Myocyte (in vitro differentiated cells): ENCODE data around the gene TBCB. TPM values are rescaled to one million over a fixed set of nuclear protein-coding genes. Genes with fewer than 3 reads are reported as not detected.
A peak's percentile ranks its signal among the peaks of the same experiment; 100 is the strongest.
"Not testable (repeated sequence)": the region's sequence is repeated elsewhere in the genome, so short reads cannot be mapped to it uniquely, and the experiment has no call there.

Experiments used
- DNase-seq: peaks from one replicate; pipeline ENCODE4 v3.0.0-alpha.2; 2012; ENCODE audit warnings: low read depth
- total RNA-seq: library from RNA; depleted of rRNA; stranded (reverse); fragments of >200 nt; gene quantifications from 2 replicates; pipeline ENCODE4 v1.2.3, GENCODE V29; 2014

TBCB gene
- total RNA-seq, 1 donor from 2014 or later: 168 TPM

DNA sequence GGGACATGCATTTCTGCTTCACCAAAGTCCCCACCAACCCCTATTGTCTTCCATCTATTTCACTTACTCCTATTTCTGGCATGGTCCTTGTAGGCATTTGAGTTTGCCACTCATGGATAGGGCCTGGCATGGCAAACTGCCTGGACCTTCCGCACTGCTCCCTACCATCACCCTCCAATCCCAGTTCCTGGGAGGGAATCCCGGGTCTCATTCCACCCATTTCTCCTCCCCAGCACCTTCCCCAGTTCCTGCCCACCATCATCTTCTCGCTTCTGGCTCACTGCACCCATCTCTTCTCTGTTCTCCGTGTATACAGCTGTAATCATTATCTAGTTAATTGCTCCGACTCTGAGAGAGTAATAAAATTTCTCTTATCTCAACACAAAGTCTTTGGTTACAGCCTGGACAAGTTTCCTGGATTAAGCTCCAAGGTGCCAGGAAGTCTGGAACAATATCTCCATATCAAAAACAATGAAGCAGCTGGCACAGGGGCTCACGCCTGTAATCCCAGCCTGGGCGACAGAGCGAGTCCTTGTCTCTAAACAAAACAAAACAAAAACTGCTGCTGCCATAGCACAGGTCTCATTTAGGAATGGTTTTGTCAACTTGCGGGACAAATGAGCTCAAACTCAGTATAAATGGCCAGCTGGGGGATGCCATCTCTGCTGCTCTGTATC lies 54.0 kb downstream of the TBCB start:
- peak; percentile 63 for DNase-seq

DNA sequence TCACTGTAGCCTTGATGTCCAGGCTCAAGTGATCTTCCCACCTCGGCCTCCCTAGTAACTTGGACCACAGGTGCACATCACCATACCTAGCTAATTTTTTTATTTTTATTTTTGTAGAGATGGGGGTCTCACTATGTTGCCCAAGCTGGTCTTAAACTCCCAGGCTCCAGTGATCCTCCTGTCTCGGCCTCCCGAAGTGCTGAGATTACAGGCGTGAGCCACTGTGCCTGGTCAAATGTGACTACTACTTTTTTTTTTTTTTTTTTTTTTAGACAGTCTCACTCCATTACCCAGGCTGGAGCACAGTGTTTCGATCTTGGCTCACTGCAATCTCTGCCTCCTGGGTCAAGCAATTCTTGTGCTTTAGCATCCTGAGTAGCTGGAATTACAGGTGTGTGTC lies 57.6 kb downstream of the TBCB start:
- no peak for DNase-seq

DNA sequence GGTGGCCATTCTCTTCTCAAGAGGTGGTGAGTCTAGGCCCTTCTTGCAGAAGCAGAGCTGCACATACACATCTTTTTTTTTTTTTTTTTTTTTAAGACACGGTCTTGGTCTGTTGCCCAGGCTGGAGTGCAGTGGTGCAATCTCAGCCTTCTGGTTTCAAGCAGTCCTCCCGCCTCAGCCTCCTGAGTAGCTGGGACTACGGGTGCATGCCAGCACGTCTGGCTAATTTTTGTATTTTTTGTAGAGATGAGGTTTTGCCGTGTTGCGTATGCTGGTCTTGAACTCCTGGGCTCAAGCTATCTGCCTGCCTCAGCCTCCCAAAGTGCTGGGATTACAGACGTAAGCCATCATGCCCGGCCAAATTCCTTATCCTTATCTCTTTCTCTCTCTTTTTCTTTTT lies 58.6 kb downstream of the TBCB start:
- not testable (repeated sequence) for DNase-seq

Other genes starting within 250 kb of the TBCB start
- gene APLP1, start 246.9 kb upstream of the TBCB start, total RNA-seq: 10.4 and 30.5 TPM in 2 replicates
- gene NFKBID, start 214.9 kb upstream of the TBCB start, total RNA-seq: 1.2 and 2.2 TPM in 2 replicates
- not detected in 2 replicates for gene HCST, start 212.9 kb upstream of the TBCB start, total RNA-seq
- not detected in 2 replicates for gene TYROBP, start 207.2 kb upstream of the TBCB start, total RNA-seq
- gene LRFN3, start 179.1 kb upstream of the TBCB start, total RNA-seq: 5.3 and 8.3 TPM in 2 replicates
- 30.2 and 48.0 TPM in 2 replicates for gene SDHAF1, start 120.3 kb upstream of the TBCB start, total RNA-seq
- gene SYNE4, start 106.7 kb upstream of the TBCB start, total RNA-seq: not detected in 2 replicates
- 18.2 and 33.9 TPM in 2 replicates for gene ALKBH6, start 101.3 kb upstream of the TBCB start, total RNA-seq
- 4.9 and 7.6 TPM in 2 replicates for gene CLIP3, start 82.6 kb upstream of the TBCB start, total RNA-seq
- gene THAP8, start 61.2 kb upstream of the TBCB start, total RNA-seq: 14.4 and 16.0 TPM in 2 replicates
- 1.6 and 5.3 TPM in 2 replicates for gene WDR62, start 60.6 kb upstream of the TBCB start, total RNA-seq
- gene OVOL3, start 4.3 kb upstream of the TBCB start, total RNA-seq: not detected in 2 replicates
- gene POLR2I, start 593 bp upstream of the TBCB start, total RNA-seq: 71.6 and 72.6 TPM in 2 replicates
- gene CAPNS1, start 24.6 kb downstream of the TBCB start, total RNA-seq: 375 and 398 TPM in 2 replicates
- gene COX7A1, start 37.0 kb downstream of the TBCB start, total RNA-seq: not detected in 2 replicates
- 3.5 and 4.9 TPM in 2 replicates for gene ZNF565, start 99.2 kb downstream of the TBCB start, total RNA-seq
- gene ZNF146, start 99.6 kb downstream of the TBCB start, total RNA-seq: 133 and 134 TPM in 2 replicates